SK-N-SH (cell line): ENCODE measurements around the gene LYRM2. TPM values are rescaled to one million over a fixed set of nuclear protein-coding genes. Genes with fewer than 3 reads are reported as not detected.

Experiments
- CTCF ChIA-PET: fragments of 300-600, 350-600 bp; formaldehyde crosslinking; extraction: SDS; loops from one replicate; lab custom pipeline; 2021; lab: Yijun Ruan, JAX
- POLR2A ChIA-PET: fragments of 350-600 bp; sonication (Branson Sonifier 250); formaldehyde crosslinking; extraction: SDS; loops from one replicate; lab custom pipeline; 2020; ENCODE audit warnings: antibody characterized with exemption, inconsistent platforms; lab: Yijun Ruan, JAX
- DNase-seq: peaks from one replicate; pipeline ENCODE4 v3.0.0; 2012
- H2AFZ ChIP-seq: fragments of 200-600 bp; sonication (generic); 2 replicates; pipeline ENCODE4 v1.8.1; 2016; ENCODE audit warnings: antibody characterized with exemption, mild to moderate bottlenecking, low read depth
- H3F3A ChIP-seq: fragments of 200-600 bp; sonication (generic); replicated peaks from 2 replicates; pipeline ENCODE3; 2016; ENCODE audit warnings: antibody characterized with exemption, mild to moderate bottlenecking; ENCODE audit not compliant: insufficient read depth
- H3K27ac ChIP-seq, 2 experiments: fragments of 200-500 bp in 1 of 2; fragments of 200-600 bp in 1 of 2; sonication (Bioruptor generic) in 1 of 2; sonication (generic), shearing (Covaris generic) in 1 of 2; 2 replicates each; pipeline versions ENCODE4 v1.5.1 to v1.6.1; 2014 to 2016; ENCODE audit warnings: low read depth in 2 of 2, inconsistent platforms in 1 of 2, low read length in 1 of 2, mild to moderate bottlenecking in 1 of 2, mixed read lengths in 1 of 2
- H3K27me3 ChIP-seq: fragments of 200-600 bp; sonication (generic), shearing (Covaris generic); 2 replicates; pipeline ENCODE4 v1.6.1; 2016; ENCODE audit warnings: mixed run types; ENCODE audit not compliant: insufficient read depth
- H3K36me3 ChIP-seq, 2 experiments: fragments of 200-500 bp in 1 of 2; fragments of 200-600 bp in 1 of 2; sonication (Bioruptor generic) in 1 of 2; sonication (generic) in 1 of 2; replicated peaks in 1 of 2; 2 replicates each; pipeline versions ENCODE3 to v1.5.1; 2014 to 2016; ENCODE audit warnings: low read length in 1 of 2, mild to moderate bottlenecking in 1 of 2; ENCODE audit not compliant: insufficient read depth in 2 of 2, control insufficient read depth in 1 of 2
- H3K4me1 ChIP-seq, 2 experiments: fragments of 200-500 bp in 1 of 2; fragments of 200-600 bp in 1 of 2; sonication (Bioruptor generic) in 1 of 2; sonication (generic), shearing (Covaris generic) in 1 of 2; 2 replicates each; pipeline versions ENCODE4 v1.5.1 to v1.6.1; 2014 to 2016; ENCODE audit warnings: low read depth in 1 of 2, low read length in 1 of 2, mixed run types in 1 of 2; ENCODE audit not compliant: insufficient read depth in 2 of 2, control insufficient read depth in 1 of 2
- H3K4me2 ChIP-seq: fragments of 200-600 bp; sonication (generic), shearing (Covaris generic); 2 replicates; pipeline ENCODE4 v1.6.1; 2017; ENCODE audit warnings: mixed run types
- H3K4me3 ChIP-seq, 2 experiments: fragments of 200-500 bp in 1 of 2; fragments of 200-600 bp in 1 of 2; sonication (Bioruptor generic) in 1 of 2; sonication (generic), shearing (Covaris generic) in 1 of 2; 2 replicates each; pipeline versions ENCODE4 v1.5.1 to v1.8.1; 2014 to 2016; ENCODE audit warnings: low read depth in 2 of 2, inconsistent platforms in 1 of 2, low read length in 1 of 2, mild to moderate bottlenecking in 1 of 2, mixed read lengths in 1 of 2, moderate library complexity in 1 of 2
- H3K79me2 ChIP-seq: fragments of 200-600 bp; sonication (generic); 2 replicates; pipeline ENCODE4 v1.8.1; 2017; ENCODE audit warnings: mild to moderate bottlenecking; ENCODE audit not compliant: insufficient read depth
- H3K9ac ChIP-seq: fragments of 200-600 bp; sonication (generic); 2 replicates; pipeline ENCODE4 v1.6.1; 2017; ENCODE audit warnings: mixed run types
- H3K9me2 ChIP-seq: fragments of 200-600 bp; sonication (generic); 2 replicates; pipeline ENCODE4 v1.6.1; 2017; ENCODE audit warnings: mixed run types
- H3K9me3 ChIP-seq: fragments of 200-600 bp; sonication (generic); 2 replicates; pipeline ENCODE4 v1.6.1; 2017; ENCODE audit warnings: mixed run types, mild to moderate bottlenecking, moderate library complexity
- H4K20me1 ChIP-seq: fragments of 200-600 bp; sonication (generic); 2 replicates; pipeline ENCODE4 v1.6.1; 2017; ENCODE audit warnings: mild to moderate bottlenecking, mixed run types; ENCODE audit not compliant: insufficient read depth
- CHD2 ChIP-seq: fragments of 150-350 bp; IDR thresholded peaks from 2 replicates; pipeline ENCODE4 v1.6.1; 2018; ENCODE audit warnings: low read length; ENCODE audit not compliant: partially characterized antibody
- ELF1 ChIP-seq: IDR thresholded peaks from 2 replicates; pipeline ENCODE4 v1.4.0; 2012
- EP300 ChIP-seq, 2 experiments: IDR thresholded peaks; 2 replicates each; pipeline versions ENCODE4 v1.4.0 to v1.6.1; 2012; ENCODE audit warnings: borderline replicate concordance in 1 of 2, low read depth in 1 of 2, low read length in 1 of 2
- FOXJ3 ChIP-seq: sonication (generic); formaldehyde crosslinking; IDR thresholded peaks from 2 replicates; pipeline ENCODE4 v1.5.1; 2020; ENCODE audit warnings: mild to moderate bottlenecking, missing genetic modification reagents
- IRF3 ChIP-seq: fragments of 150-350 bp; IDR thresholded peaks from 2 replicates; pipeline ENCODE4 v1.6.1; 2016; ENCODE audit warnings: mild to moderate bottlenecking, low read depth, low read length
- JUND ChIP-seq: IDR thresholded peaks from 2 replicates; pipeline ENCODE4 v1.4.0; 2012
- MAX ChIP-seq: IDR thresholded peaks from 2 replicates; pipeline ENCODE4 v1.4.0; 2012; ENCODE audit warnings: low read depth
- MXI1 ChIP-seq: IDR thresholded peaks from 2 replicates; pipeline ENCODE4 v1.6.1; 2012; ENCODE audit warnings: mild to moderate bottlenecking, low read depth, low read length, improper control_type of control experiment
- NFIC ChIP-seq: IDR thresholded peaks from 2 replicates; pipeline ENCODE4 v1.4.0; 2012; ENCODE audit warnings: borderline replicate concordance
- PBX3 ChIP-seq: IDR thresholded peaks from 2 replicates; pipeline ENCODE4; 2012
- POLR2AphosphoS5 ChIP-seq: IDR thresholded peaks from 2 replicates; pipeline ENCODE4 v1.6.1; 2012; ENCODE audit warnings: low read depth, low read length
- REST ChIP-seq: IDR thresholded peaks from 2 replicates; pipeline ENCODE4 v1.6.1; 2012; ENCODE audit warnings: mild to moderate bottlenecking, low read depth, low read length, moderate library complexity
- RFX5 ChIP-seq: IDR thresholded peaks from 2 replicates; pipeline ENCODE4 v1.6.1; 2012; ENCODE audit warnings: mild to moderate bottlenecking, improper control_type of control experiment, low read length
- RXRA ChIP-seq: IDR thresholded peaks from 2 replicates; pipeline ENCODE4 v1.4.0; 2012; ENCODE audit warnings: low read depth, mild to moderate bottlenecking, borderline replicate concordance
- TAF1 ChIP-seq: IDR thresholded peaks from 2 replicates; pipeline ENCODE4 v1.6.1; 2012; ENCODE audit warnings: low read depth, mild to moderate bottlenecking, low read length, moderate library complexity, borderline replicate concordance
- TCF12 ChIP-seq: IDR thresholded peaks from 2 replicates; pipeline ENCODE4 v1.4.0; 2012
- TEAD4 ChIP-seq: IDR thresholded peaks from 2 replicates; pipeline ENCODE4 v1.4.0; 2012; ENCODE audit warnings: mild to moderate bottlenecking, borderline replicate concordance; ENCODE audit not compliant: insufficient read depth
- USF1 ChIP-seq: IDR thresholded peaks from 2 replicates; pipeline ENCODE4 v1.4.0; 2012; ENCODE audit warnings: low read depth, borderline replicate concordance
- WGBS: methylation state at CpG from one replicate; pipeline ENCODE4 v1.1.6; 2017; ENCODE audit warnings: low lambda C conversion rate; 5-methylcytosine and 5-hydroxymethylcytosine counted together
- polyA plus RNA-seq, 3 experiments: library from polyadenylated mRNA; depleted of rRNA; stranded (reverse); fragments of >200 nt; gene quantifications; 2 replicates each; pipeline ENCODE4 v1.2.3, GENCODE V29; 2012

LYRM2 gene
- polyA plus RNA-seq, 1 of the 3 experiments (the other 2 are of a cell fraction) = 14.5 TPM

- H3K4me2 ChIP-seq = no peak overlapping the region
- no peaks in the 10 kb centered on the region for H3K79me2 ChIP-seq
- 88% methylated on average over 6 of the region's 6 CpGs for WGBS
- ChIA-PET CTCF (interaction anchor here (1.0 to 1.8 kb wide), 3 partner anchors 13 to 137 kb away, joined by 3 to 4 read pairs (median 3); no protein-coding TSS in a partner anchor), POLR2A (no interaction called here)
- no peaks in the 10 kb centered on the region for H3K27me3 ChIP-seq
- TF ChIP-seq JUND = no peak
- no peak for TF ChIP-seq MAX
- no peak for TF ChIP-seq CHD2
- TF ChIP-seq TEAD4 = no peak
- no peak for TF ChIP-seq POLR2AphosphoS5
- TF ChIP-seq PBX3 = no peak
- no peak for TF ChIP-seq MXI1
- no peak for TF ChIP-seq EP300 (IDR thresholded peaks at IDR 0.05; ENCODE audit: borderline replicate concordance in 1 of 2, low read depth in 1 of 2, low read length in 1 of 2)
- no peak for TF ChIP-seq RFX5
- TF ChIP-seq FOXJ3 = no peak
- no peak for TF ChIP-seq ELF1
- TF ChIP-seq TCF12 = no peak
- no peak for TF ChIP-seq REST
- no peak for TF ChIP-seq RXRA
- TF ChIP-seq USF1 = no peak
- no peak for TF ChIP-seq NFIC
- TF ChIP-seq TAF1 = no peak
- no peak for TF ChIP-seq IRF3
- no peak overlapping the region for H3K9ac ChIP-seq
- no peaks in the 10 kb centered on the region for H3F3A ChIP-seq
- no peak overlapping the region for H3K4me3 ChIP-seq
- no peak overlapping the region for H3K27ac ChIP-seq
- DNase-seq = no peak
- H3K9me3 ChIP-seq = no peaks in the 10 kb centered on the region
- H3K4me1 ChIP-seq = no peaks in the 10 kb centered on the region
- no peaks in the 10 kb centered on the region for H4K20me1 ChIP-seq
- no peak overlapping the region for H2AFZ ChIP-seq
- H3K9me2 ChIP-seq = no peaks in the 10 kb centered on the region
- no peaks in the 10 kb centered on the region for H3K36me3 ChIP-seq
Observed at GRCh38 chr6:89618026-89618425, 20.5 kb downstream of the LYRM2 start.
